GM12875 (cell line): Measurements from ENCODE around the gene ACER2.

Experiments
- H3K4me3 ChIP-seq: one replicate; pipeline ENCODE4 v1.5.1; 2011; ENCODE audit warnings: low read depth, low read length, control low read depth
- TF ChIP-seq, protein P1 (sequence below): IDR thresholded peaks from 2 replicates; pipeline ENCODE4 v1.5.1; 2011; ENCODE audit warnings: low read depth, mild to moderate bottlenecking, control low read depth, inconsistent platforms, low read length, moderate library complexity, borderline replicate concordance; ENCODE audit not compliant: insufficient read depth

The ACER2 gene

DNA sequence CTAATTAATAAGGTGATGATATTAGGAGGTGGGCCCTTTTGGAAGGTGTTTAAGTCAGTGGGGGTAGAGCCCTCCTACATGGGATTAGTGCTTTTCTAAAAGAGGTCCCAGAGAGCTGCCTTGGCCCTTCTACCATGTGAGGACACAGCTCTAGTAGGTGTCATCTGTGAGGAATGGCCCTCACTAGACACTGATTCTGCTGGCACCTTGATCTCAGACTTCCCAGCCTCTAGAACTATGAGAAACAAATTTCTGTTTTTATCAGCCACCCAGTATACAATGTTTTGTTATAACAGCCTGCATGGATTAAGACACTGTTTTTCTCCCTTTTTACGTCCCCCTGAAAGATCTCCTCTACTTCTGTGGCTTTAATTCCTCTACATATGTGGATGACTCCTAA lies 31.6 kb downstream of the ACER2 start:
- H3K4me3 ChIP-seq: no peak overlapping the region
- TF ChIP-seq, protein P1, sequence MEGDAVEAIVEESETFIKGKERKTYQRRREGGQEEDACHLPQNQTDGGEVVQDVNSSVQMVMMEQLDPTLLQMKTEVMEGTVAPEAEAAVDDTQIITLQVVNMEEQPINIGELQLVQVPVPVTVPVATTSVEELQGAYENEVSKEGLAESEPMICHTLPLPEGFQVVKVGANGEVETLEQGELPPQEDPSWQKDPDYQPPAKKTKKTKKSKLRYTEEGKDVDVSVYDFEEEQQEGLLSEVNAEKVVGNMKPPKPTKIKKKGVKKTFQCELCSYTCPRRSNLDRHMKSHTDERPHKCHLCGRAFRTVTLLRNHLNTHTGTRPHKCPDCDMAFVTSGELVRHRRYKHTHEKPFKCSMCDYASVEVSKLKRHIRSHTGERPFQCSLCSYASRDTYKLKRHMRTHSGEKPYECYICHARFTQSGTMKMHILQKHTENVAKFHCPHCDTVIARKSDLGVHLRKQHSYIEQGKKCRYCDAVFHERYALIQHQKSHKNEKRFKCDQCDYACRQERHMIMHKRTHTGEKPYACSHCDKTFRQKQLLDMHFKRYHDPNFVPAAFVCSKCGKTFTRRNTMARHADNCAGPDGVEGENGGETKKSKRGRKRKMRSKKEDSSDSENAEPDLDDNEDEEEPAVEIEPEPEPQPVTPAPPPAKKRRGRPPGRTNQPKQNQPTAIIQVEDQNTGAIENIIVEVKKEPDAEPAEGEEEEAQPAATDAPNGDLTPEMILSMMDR: no peak

DNA sequence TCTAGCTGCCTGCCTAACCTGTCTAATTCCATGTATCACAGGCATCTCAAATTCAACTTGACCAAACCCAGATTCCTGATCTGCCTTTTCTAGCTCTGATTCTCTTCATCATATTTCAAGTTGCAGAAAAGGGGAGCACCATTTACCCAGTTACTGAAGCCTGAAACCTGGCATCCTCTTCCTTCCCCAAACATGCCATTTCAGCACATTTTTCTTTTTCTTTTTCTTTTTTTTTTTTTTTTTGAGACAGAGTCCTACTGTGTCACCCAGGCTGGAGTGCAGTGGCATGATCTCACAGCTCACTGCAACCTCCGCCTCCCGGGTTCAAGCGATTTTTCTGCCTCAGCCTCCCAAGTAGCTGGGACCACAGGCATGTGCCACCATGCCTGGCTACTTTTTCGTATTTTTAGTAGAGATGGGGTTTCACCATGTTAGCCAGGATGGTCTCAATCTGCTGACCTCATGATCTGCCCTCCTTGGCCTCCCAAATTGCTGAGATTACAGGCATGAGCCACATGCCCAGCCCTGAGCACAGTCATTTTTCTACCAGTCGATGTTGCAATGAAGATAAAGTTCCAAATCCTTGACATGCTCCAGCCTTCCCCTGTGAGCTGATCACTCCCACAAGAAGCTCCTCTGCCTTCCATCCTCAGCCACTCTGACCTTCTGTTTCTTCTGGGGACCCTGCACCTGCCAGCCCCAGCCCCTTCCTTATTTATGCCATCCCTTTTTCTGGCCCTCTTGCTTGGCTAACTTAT lies 32.2 kb downstream of the ACER2 start:
- TF ChIP-seq, protein P1: no peak

DNA sequence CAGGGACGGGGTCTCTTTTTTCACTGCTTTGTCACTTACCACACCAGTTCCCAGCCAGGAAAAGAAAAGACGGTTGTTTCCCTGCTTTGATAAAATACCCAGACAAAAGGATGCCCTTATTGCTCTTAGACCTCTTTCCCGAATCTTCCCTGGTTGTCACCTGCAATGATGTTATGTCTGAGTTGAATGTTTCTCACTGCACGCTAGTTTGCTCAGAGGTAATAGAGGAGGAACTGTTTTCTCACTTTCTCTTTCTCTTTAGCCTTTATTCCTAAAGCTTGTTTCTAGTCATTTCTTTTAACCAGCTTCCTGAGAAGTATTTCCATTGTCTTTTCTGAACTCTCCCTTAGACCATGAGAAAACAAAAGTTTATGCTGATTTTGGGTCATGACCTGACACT lies 32.9 kb downstream of the ACER2 start:
- TF ChIP-seq, protein P1: no peak
- no peak overlapping the region for H3K4me3 ChIP-seq

More for the DNA sequence above, 32.2 kb downstream of the ACER2 start:
- H3K4me3 ChIP-seq: no peak overlapping the region

DNA sequence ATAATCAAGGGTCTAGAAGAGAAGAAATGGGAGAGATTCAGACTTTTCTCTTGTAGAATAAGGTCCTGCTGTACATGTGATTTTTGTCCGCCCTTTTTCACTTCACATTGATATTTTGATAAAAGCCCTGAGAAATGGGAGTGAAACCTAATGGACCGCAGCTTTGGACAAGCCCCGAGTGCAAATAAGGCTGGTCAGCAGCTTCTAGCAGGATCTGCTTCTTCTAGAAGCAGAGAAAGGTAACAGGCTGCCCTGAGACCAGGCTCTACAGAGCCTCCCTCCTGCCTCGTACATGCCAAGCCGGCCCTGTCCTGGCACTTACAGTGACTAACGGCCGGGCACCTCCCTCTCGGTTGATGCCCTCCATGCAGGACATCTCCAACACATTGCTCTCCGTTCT lies 33.4 kb downstream of the ACER2 start:
- H3K4me3 ChIP-seq: no peak overlapping the region
- TF ChIP-seq, protein P1: no peak

GRCh38 chr9:19445452-19445851 lies 36.6 kb downstream of the ACER2 start:
- no peak overlapping the region for H3K4me3 ChIP-seq
- TF ChIP-seq, protein P1: no peak

DNA sequence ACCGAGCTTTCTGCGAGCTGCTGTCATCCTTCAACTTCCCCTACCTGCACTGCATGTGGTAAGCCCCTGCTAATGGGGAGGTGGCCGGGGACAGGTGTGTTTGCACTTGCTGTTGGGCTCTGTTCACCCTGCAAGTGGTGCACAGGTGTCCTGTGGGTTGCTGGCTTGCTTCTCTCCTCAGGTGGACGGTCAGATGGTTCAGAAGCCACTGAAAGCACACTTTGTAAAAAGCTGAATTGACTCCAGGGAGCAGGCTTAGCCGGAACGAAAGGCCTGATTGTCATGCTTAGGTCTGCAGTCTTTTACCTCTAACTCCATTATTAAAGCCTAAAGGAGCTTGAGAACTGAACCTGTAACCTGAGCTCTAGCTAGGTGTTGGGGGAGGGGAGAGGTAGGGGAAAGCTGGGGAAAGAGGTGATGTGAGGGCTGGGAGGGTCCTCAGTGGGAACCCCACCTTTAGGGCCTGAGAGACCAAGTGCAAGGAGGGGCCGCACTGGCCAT lies 37.6 kb downstream of the ACER2 start:
- TF ChIP-seq, protein P1: no peak

More for the DNA sequence above, 37.6 kb downstream of the ACER2 start:
- H3K4me3 ChIP-seq: no peak overlapping the region
